Kidney (tissue), 14 donors: ENCODE data around the gene LYZL1. TPM values are rescaled to one million over a fixed set of nuclear protein-coding genes. Genes with fewer than 3 reads are reported as not detected.

Experiments used
- DNase-seq, 5 donors: peaks; one replicate each; pipeline ENCODE4 v3.0.0-alpha.2; 2013 to 2020
- FAIRE-seq: peaks from 2 replicates; lab custom pipeline; 2012; peaks lifted over from hg19 to GRCh38; lab: Jason Lieb, UNC
- H3K27ac ChIP-seq, 2 donors: one replicate each; pipeline ENCODE4 v1.7.0; 2013; ENCODE audit warnings: low read depth in 2 of 2, low read length in 2 of 2, inconsistent platforms in 1 of 2
- H3K27me3 ChIP-seq: one replicate; pipeline ENCODE4 v1.7.1; 2013; ENCODE audit warnings: low read length, inconsistent platforms; ENCODE audit not compliant: control insufficient read depth, insufficient read depth
- H3K36me3 ChIP-seq, 3 donors: one replicate each; pipeline versions ENCODE4 v1.7.0 to v1.7.1; 2013; ENCODE audit warnings: low read length in 3 of 3, control low read depth in 1 of 3, inconsistent platforms in 1 of 3; ENCODE audit not compliant: insufficient read depth in 3 of 3, control insufficient read depth in 2 of 3
- H3K4me1 ChIP-seq, 3 donors: one replicate each; pipeline versions ENCODE4 v1.7.0 to v1.7.1; 2013; ENCODE audit warnings: low read length in 3 of 3, inconsistent platforms in 1 of 3, low read depth in 1 of 3; ENCODE audit not compliant: control insufficient read depth in 2 of 3, insufficient read depth in 2 of 3
- H3K4me3 ChIP-seq, 3 donors: one replicate each; pipeline versions ENCODE4 v1.7.0 to v1.8.1; 2013; ENCODE audit warnings: low read length in 3 of 3, control low read depth in 1 of 3, inconsistent platforms in 1 of 3
- H3K9ac ChIP-seq, 3 donors: one replicate each; pipeline versions ENCODE4 v1.7.0 to v1.7.1; 2013; ENCODE audit warnings: low read length in 3 of 3, control low read depth in 1 of 3, inconsistent platforms in 1 of 3
- H3K9me3 ChIP-seq, 3 donors: one replicate each; pipeline versions ENCODE4 v1.7.0 to v1.7.1; 2013; ENCODE audit warnings: low read length in 3 of 3, control low read depth in 1 of 3, inconsistent platforms in 1 of 3; ENCODE audit not compliant: control insufficient read depth in 2 of 3, insufficient read depth in 1 of 3
- CTCF ChIP-seq: IDR thresholded peaks from 3 replicates; pipeline ENCODE4 v1.5.1; 2012; ENCODE audit warnings: mild to moderate bottlenecking, moderate library complexity, borderline replicate concordance; ENCODE audit not compliant: insufficient read depth; ENCODE audit errors: extremely low read depth
- intact Hi-C: fragments of 100-400 bp; cut with DNase I; formaldehyde crosslinking; loops from one replicate; pipeline ENCODE4 v1.11.1; 2022
- polyA plus RNA-seq: library from polyadenylated mRNA; stranded (reverse); fragments of 350-450 nt; fragmentation: Illumina TruSeq; extraction: RNeasy Lipid Tissue Mini Kit (QIAGEN cat#74804); gene quantifications from one replicate; pipeline ENCODE4 v1.2.3, GENCODE V29; 2014; ENCODE audit warnings: low read depth, low replicate concordance; ENCODE audit not compliant: insufficient read depth
- total RNA-seq: library from RNA; stranded (reverse); fragmentation: NEBNext Ultra II Directional; extraction: Animal tissue kit (Norgen Biotek cat#: 25700); gene quantifications from one replicate; pipeline ENCODE4 v1.2.1, GENCODE V29; 2021
- donor health status: control.
- donor health status: control.
- donor health status: control.
- donor health status: control.
- donor health status: control.
- donor health status: DM: yes; HTN: yes; CAD: no.
- donor health status: Normal renal cell carcinoma (clear cell type).

Gene LYZL1
- total and polyA plus RNA-seq, 2 donors from 2014 or later, result not detected

- DNase-seq, result no peak
- no peak for TF ChIP-seq CTCF
- no peak for FAIRE-seq
- Histone ChIP-seq H3K36me3 (no peaks in the 10 kb centered on the region), H3K9ac (no peak overlapping the region), H3K9me3 (no peaks in the 10 kb centered on the region), H3K4me1 (peaks cover 0 to 3% (median 0%) of the 10 kb centered on the region in 3 donors), H3K27me3 (no peaks in the 10 kb centered on the region), H3K4me3 (no peak overlapping the region), H3K27ac (no peak overlapping the region)
- intact Hi-C loops, result no loop called here
Observed at GRCh38 chr10:29345910-29346209, 57.0 kb downstream of the LYZL1 start.

DNA sequence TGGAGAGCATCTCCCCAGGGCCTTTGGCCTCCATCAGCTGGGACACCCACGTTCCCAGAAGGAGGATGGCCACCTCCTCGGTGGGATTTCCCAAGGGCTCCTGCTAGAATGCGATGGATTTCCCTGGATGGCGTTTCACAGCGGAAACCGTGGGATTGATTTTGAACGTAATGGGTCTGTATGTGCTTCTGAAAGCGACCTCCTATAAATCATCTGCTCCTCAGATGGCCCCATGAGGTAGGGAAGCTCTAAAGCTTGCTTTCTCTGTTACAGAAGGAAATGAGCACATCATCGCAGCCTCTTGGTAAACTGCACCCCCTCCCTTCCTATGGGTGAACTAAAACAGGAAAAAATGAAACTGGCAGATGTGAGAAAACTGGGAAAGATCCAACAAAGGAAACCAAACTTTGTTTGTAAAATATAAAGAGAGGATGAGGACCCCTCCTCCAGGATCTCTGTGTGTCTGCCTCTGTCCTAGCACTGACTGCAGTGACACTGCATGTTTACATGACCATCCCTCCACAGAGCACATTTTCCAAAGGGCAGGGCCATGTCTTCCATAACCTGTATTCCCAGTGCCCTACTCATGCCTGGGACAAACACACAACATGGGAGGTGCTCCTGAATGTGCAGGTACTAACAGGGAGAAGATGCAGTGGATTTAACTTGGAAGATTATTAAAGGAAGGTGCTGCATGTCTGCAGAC is 57.6 kb downstream of the LYZL1 start:
- no peaks in the 10 kb centered on the region for H3K9me3 ChIP-seq
- peaks cover 0 to 3% (median 0%) of the 10 kb centered on the region in 3 donors for H3K4me1 ChIP-seq
- DNase-seq (peak in 2 of 5 donors; percentile 26 to 29), FAIRE-seq (no peak)
- H3K9ac ChIP-seq, result no peak overlapping the region
- H3K27me3 ChIP-seq, result no peaks in the 10 kb centered on the region
- TF ChIP-seq CTCF, result no peak
- no peaks in the 10 kb centered on the region for H3K36me3 ChIP-seq
- intact Hi-C loops, result no loop called here
- no peak overlapping the region for H3K4me3 ChIP-seq
- no peak overlapping the region for H3K27ac ChIP-seq

GRCh38 chr10:29348836-29349235 is 60.0 kb downstream of the LYZL1 start:
- Histone ChIP-seq H3K4me3 (no peak overlapping the region), H3K9ac (no peak overlapping the region), H3K4me1 (peaks cover 0 to 4% (median 0%) of the 10 kb centered on the region in 3 donors), H3K27ac (no peak overlapping the region), H3K27me3 (no peaks in the 10 kb centered on the region), H3K36me3 (no peaks in the 10 kb centered on the region), H3K9me3 (no peaks in the 10 kb centered on the region)
- DNase-seq (no peak), FAIRE-seq (no peak)
- no peak for TF ChIP-seq CTCF
- intact Hi-C loops, result no loop called here

DNA sequence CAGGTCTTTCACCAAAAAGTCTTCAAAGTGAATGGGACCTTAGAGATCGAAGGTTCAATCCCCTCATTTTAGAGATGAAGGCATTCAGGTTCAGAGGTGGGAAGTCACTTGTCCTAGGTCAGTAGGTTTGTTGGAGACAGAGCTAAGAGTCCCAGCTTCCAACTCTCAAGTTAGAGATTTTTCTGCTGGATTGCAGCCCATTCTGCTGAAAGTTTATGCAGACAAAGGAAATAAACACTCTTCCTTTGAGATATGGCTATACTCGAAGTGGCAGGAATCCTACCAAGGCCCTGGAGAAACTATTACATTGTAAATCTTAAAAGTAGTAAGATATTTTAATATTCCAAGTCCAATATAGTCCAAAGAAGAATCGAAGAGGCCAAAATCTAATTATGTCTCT is 64.4 kb downstream of the LYZL1 start:
- Histone ChIP-seq H3K4me1 (peaks cover 0 to 4% (median 2%) of the 10 kb centered on the region in 3 donors), H3K4me3 (no peak overlapping the region), H3K27ac (no peak overlapping the region), H3K36me3 (no peaks in the 10 kb centered on the region), H3K27me3 (no peaks in the 10 kb centered on the region), H3K9ac (no peak overlapping the region), H3K9me3 (no peaks in the 10 kb centered on the region)
- intact Hi-C loops, result no loop called here
- FAIRE-seq (no peak), DNase-seq (peak in 1 of 5 donors; percentile 26)
- no peak for TF ChIP-seq CTCF
